Transverse colon (tissue), 4 donors: ENCODE measurements around the gene GSG1. TPM values are rescaled to one million over a fixed set of nuclear protein-coding genes. Genes with fewer than 3 reads are reported as not detected.

Source experiments
- DNase-seq: peaks from one replicate; pipeline ENCODE4 v3.0.0-alpha.2; 2019
- H3K27ac ChIP-seq, 4 donors: fragments of 200-600 bp; sonication (generic); 2 replicates each; pipeline ENCODE4 v1.5.1; 2016 to 2018; ENCODE audit warnings: inconsistent platforms in 4 of 4
- H3K27me3 ChIP-seq: fragments of 200-600 bp; sonication (generic); 2 replicates; pipeline ENCODE4 v1.5.1; 2017; ENCODE audit warnings: inconsistent platforms
- H3K36me3 ChIP-seq, 4 donors: fragments of 200-600 bp; sonication (generic); 2 replicates each; pipeline ENCODE4 v1.5.1; 2017 to 2019; ENCODE audit warnings: inconsistent platforms in 4 of 4
- H3K4me1 ChIP-seq, 4 donors: fragments of 200-600 bp; sonication (generic); 2 replicates each; pipeline ENCODE4 v1.5.1; 2017 to 2020; ENCODE audit warnings: inconsistent platforms in 4 of 4
- H3K4me3 ChIP-seq, 4 donors: fragments of 200-600 bp; sonication (generic); 1 replicate in 1 of 4; 2 replicates in 3 of 4; pipeline versions ENCODE4 v1.5.1 to v1.6.1; 2017 to 2019; ENCODE audit warnings: inconsistent platforms in 4 of 4
- H3K9me3 ChIP-seq, 2 donors: fragments of 200-600 bp; sonication (generic); 2 replicates each; pipeline ENCODE4 v1.5.1; 2017 to 2019; ENCODE audit warnings: inconsistent platforms in 2 of 2
- EP300 ChIP-seq: sonication (generic); formaldehyde crosslinking; IDR thresholded peaks from one replicate; pipeline ENCODE4 v1.6.1; 2017; ENCODE audit warnings: antibody characterized with exemption, low read depth
- POLR2A ChIP-seq: fragments of 450-650 bp; IDR thresholded peaks from one replicate; pipeline ENCODE4 v1.6.1; 2016; ENCODE audit warnings: antibody characterized with exemption, mild to moderate bottlenecking, moderate library complexity
- POLR2AphosphoS5 ChIP-seq, 3 donors: sonication (generic); formaldehyde crosslinking; IDR thresholded peaks; one replicate each; pipeline ENCODE4 v1.6.1; 2016; ENCODE audit warnings: antibody characterized with exemption in 3 of 3
- WGBS, 2 donors: methylation state at CpG; one replicate each; pipeline ENCODE4 v1.1.5; 2018; ENCODE audit warnings: low coverage in 1 of 2; 5-methylcytosine and 5-hydroxymethylcytosine counted together
- in situ Hi-C, 4 donors: fragments of 200-750 bp; cut with MboI; loops; one replicate each; pipeline versions ENCODE4 v1.15.0 to v1.15.1; 2017; ENCODE audit warnings: low sequenced_read_pairs in 3 of 4, low pct_ligation_motif_present in 1 of 4, low pct_unique_long_range_greater_than_20kb in 1 of 4
- intact Hi-C: fragments of 100-400 bp; cut with DNase I; formaldehyde crosslinking; loops from one replicate; pipeline ENCODE4 v1.15.1; 2023; ENCODE audit warnings: low total_unique reads
- total RNA-seq, 4 donors: library from RNA; depleted of rRNA; stranded (reverse); fragments of >200 nt; gene quantifications; one replicate each; pipeline ENCODE4 v1.1.0, GENCODE V29; 2016
- TF ChIP-seq, protein P1 (sequence below), 5 experiments: fragments of 200-600 bp in 3 of 5; fragments of 450-650 bp in 2 of 5; sonication (generic) in 3 of 5; IDR thresholded peaks; 1 replicate in 2 of 5; 2 replicates in 3 of 5; pipeline ENCODE4 v1.5.1; 2016 to 2017; ENCODE audit warnings: antibody characterized with exemption in 5 of 5, inconsistent platforms in 3 of 5, mild to moderate bottlenecking in 2 of 5, moderate library complexity in 1 of 5

Gene GSG1
- total RNA-seq, 4 donors from 2014 or later = not detected

DNA sequence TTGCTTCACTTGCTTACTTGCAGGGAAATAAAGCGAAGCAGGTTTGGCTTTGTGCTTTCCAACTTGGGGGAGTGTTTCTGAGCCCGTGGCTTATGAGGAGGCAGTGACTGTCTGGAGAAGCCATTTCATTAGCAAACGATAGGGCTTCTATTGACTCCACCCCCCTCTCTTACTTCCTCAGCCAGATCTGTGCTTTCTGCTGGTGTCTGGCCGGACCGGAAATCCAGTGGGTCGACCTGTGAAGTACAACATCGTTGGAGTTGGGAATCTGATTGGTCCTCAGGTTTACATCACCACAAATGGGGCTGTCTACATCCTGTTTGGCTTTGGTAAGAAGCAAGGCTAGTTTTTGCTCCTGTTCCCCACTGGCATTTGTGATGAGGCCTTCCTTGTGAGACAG lies 37.0 kb downstream of the GSG1 start:
- H3K27me3 ChIP-seq = no peaks in the 10 kb centered on the region
- intact Hi-C loops = no loop called here
- in situ Hi-C loops = no loop called here
- 83% methylated on average over 7 of the region's 7 CpGs; no CpG with 5 or more reads in 1 of the 2 donors for WGBS, 2 donors
- H3K9me3 ChIP-seq = no peaks in the 10 kb centered on the region
- H3K4me1 ChIP-seq = no peaks in the 10 kb centered on the region
- TF ChIP-seq POLR2A (no peak), EP300 (no peak), POLR2AphosphoS5 (IDR thresholded peaks at IDR 0.05) (no peak)
- TF ChIP-seq, protein P1, sequence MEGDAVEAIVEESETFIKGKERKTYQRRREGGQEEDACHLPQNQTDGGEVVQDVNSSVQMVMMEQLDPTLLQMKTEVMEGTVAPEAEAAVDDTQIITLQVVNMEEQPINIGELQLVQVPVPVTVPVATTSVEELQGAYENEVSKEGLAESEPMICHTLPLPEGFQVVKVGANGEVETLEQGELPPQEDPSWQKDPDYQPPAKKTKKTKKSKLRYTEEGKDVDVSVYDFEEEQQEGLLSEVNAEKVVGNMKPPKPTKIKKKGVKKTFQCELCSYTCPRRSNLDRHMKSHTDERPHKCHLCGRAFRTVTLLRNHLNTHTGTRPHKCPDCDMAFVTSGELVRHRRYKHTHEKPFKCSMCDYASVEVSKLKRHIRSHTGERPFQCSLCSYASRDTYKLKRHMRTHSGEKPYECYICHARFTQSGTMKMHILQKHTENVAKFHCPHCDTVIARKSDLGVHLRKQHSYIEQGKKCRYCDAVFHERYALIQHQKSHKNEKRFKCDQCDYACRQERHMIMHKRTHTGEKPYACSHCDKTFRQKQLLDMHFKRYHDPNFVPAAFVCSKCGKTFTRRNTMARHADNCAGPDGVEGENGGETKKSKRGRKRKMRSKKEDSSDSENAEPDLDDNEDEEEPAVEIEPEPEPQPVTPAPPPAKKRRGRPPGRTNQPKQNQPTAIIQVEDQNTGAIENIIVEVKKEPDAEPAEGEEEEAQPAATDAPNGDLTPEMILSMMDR (IDR thresholded peaks at IDR 0.05) = no peak
- no peak overlapping the region for H3K27ac ChIP-seq
- no peak for DNase-seq
- no peaks in the 10 kb centered on the region for H3K36me3 ChIP-seq
- no peak overlapping the region for H3K4me3 ChIP-seq

DNA sequence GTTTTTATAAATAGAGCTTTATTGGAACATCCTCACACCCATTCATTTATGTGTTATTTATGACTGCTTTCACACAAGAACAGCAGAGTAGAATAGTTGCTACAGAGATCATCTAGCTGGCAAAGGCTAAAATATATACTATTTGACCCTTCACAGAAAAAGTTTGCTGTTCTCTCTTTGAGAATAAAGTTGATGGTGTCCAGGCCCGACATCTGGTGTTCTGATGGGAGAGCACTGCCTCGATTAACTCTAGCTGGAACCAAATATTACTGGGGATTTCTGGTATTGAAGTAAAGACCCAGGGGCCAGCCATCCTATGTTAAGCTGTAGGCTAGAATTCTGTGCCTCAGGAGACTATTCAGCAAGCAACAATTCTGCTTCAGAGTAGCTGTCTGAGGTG lies 37.5 kb downstream of the GSG1 start:
- Histone ChIP-seq H3K36me3 (no peaks in the 10 kb centered on the region), H3K27ac (no peak overlapping the region), H3K4me1 (no peaks in the 10 kb centered on the region), H3K9me3 (no peaks in the 10 kb centered on the region), H3K4me3 (no peak overlapping the region), H3K27me3 (no peaks in the 10 kb centered on the region)
- DNase-seq = no peak
- WGBS, 2 donors = 83% methylated on average over 2 of the region's 2 CpGs; no CpG with 5 or more reads in 1 of the 2 donors
- intact Hi-C loops = no loop called here
- TF ChIP-seq EP300 (no peak), POLR2AphosphoS5 (IDR thresholded peaks at IDR 0.05) (no peak), POLR2A (no peak)
- TF ChIP-seq, protein P1 (IDR thresholded peaks at IDR 0.05) = no peak
- in situ Hi-C loops = no loop called here

DNA sequence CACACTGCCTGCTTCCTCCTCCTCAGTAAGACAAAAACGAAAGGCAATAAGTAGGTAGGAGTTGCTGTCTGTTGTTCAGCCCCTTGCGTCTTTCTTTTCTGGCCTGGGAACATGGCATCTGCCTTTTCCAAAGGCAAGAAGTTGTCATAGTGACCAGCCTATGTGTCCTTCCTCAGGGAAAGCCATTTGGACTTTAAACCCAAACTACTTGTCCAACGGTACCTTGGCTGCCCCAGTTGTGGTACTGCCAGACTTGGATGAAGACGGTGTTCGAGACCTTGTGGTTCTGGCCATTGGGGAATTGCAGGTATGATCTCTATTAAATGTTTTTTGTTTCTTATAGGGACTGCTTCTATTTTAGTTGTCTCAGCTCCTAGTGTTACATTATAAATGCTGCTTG lies 40.8 kb downstream of the GSG1 start:
- in situ Hi-C loops = no loop called here
- Histone ChIP-seq H3K4me3 (no peak overlapping the region), H3K27me3 (peaks cover 12% of the 10 kb centered on the region), H3K4me1 (no peaks in the 10 kb centered on the region), H3K36me3 (no peaks in the 10 kb centered on the region), H3K9me3 (no peaks in the 10 kb centered on the region), H3K27ac (no peak overlapping the region)
- DNase-seq = no peak
- no peak for TF ChIP-seq POLR2AphosphoS5 (IDR thresholded peaks at IDR 0.05)
- TF ChIP-seq, protein P1 (IDR thresholded peaks at IDR 0.05) = no peak
- no peak for TF ChIP-seq EP300
- TF ChIP-seq POLR2A = no peak
- intact Hi-C loops = no loop called here
- 91 to 93% methylated on average over 5 of the region's 5 CpGs for WGBS, 2 donors

DNA sequence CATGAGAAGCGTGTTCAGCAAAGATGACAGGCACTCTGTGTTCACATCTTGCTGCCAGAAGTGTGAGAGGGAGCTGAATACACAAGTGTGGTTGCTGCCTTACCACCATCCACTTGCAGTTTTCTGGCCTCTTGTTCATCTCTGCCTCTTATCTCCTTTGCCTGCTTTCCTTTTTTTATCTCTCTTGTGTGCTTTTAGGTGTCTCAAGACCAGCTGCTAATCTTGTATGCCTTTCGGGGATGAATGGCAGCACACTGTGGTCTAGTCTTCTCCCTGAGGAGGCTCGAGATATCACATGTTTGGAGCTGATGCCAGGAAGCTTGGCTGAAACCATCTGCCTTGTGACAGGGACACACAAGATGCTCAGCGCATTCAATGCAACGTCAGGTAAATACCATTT lies 42.1 kb downstream of the GSG1 start:
- TF ChIP-seq POLR2A (no peak), POLR2AphosphoS5 (IDR thresholded peaks at IDR 0.05) (no peak)
- TF ChIP-seq, protein P1 (IDR thresholded peaks at IDR 0.05) = no peak
- Histone ChIP-seq H3K9me3 (no peaks in the 10 kb centered on the region), H3K4me3 (no peak overlapping the region), H3K36me3 (no peaks in the 10 kb centered on the region), H3K27ac (no peak overlapping the region), H3K4me1 (no peaks in the 10 kb centered on the region), H3K27me3 (peaks cover 14% of the 10 kb centered on the region)
- intact Hi-C loops = no loop called here
- in situ Hi-C loops = no loop called here
- WGBS, 2 donors = 92 to 93% methylated on average over 5 of the region's 5 CpGs
- DNase-seq = no peak
